ENCODE results near the gene PIGU.

DNA sequence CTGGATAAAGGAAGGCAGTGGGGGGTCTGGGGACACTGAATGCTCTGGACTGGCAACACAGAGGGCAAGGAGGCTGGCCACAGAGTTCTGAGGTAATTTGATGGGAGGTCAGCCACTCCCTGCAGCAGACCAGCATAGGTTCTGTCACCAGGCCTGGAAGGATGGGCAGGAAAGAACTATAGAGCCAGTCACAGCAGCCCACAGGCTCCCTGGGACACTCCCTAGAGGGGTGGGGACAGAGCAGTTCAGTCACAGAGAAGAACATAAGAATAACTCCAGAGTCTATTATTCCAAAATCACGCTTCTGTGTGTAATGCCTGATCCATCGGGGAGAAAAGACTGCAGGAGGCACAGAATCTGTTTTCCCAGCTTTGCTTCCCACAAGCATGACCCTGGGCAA lies 141.0 kb downstream of the PIGU start:
- TF ChIP-seq, protein P1, sequence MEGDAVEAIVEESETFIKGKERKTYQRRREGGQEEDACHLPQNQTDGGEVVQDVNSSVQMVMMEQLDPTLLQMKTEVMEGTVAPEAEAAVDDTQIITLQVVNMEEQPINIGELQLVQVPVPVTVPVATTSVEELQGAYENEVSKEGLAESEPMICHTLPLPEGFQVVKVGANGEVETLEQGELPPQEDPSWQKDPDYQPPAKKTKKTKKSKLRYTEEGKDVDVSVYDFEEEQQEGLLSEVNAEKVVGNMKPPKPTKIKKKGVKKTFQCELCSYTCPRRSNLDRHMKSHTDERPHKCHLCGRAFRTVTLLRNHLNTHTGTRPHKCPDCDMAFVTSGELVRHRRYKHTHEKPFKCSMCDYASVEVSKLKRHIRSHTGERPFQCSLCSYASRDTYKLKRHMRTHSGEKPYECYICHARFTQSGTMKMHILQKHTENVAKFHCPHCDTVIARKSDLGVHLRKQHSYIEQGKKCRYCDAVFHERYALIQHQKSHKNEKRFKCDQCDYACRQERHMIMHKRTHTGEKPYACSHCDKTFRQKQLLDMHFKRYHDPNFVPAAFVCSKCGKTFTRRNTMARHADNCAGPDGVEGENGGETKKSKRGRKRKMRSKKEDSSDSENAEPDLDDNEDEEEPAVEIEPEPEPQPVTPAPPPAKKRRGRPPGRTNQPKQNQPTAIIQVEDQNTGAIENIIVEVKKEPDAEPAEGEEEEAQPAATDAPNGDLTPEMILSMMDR (IDR thresholded peaks at IDR 0.05) = no peak
- TF ChIP-seq EZH2 (IDR thresholded peaks at IDR 0.05; ENCODE audit: borderline replicate concordance, insufficient read depth, low read depth, low read length, poor library complexity, severe bottlenecking) = no peak
